GM21390 (cell line): ENCODE data around the gene VHLL.

Source experiments
- ATAC-seq: cut with Tn5 transposase; IDR thresholded peaks from one replicate; pipeline ENCODE4 v1.9.1; 2021; ENCODE audit not compliant: unreplicated experiment

Gene VHLL

GRCh38 chr1:156258859-156259258, 40.2 kb downstream of the VHLL start:
- ATAC-seq = no peak

GRCh38 chr1:156257711-156258110, 41.4 kb downstream of the VHLL start:
- ATAC-seq = no peak

DNA sequence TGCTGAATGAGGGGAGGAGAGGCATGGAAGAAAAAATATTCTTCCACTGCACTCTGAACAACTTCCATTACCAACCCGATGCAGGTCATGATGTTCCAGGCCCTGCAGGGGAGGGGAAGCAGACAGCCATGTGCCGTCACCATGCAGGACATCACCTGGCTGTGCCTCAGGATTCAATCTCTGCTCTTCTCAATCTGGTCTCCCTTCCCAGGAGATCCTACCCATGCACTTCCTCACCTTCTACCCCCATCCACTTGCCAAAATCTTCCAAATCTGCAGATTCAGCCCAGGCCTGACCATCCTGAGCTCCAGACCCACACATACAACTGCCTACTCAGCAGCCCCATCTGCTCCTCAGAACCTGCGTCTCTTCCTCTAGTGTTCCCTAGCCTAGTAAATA, 45.5 kb downstream of the VHLL start:
- ATAC-seq = no peak

DNA sequence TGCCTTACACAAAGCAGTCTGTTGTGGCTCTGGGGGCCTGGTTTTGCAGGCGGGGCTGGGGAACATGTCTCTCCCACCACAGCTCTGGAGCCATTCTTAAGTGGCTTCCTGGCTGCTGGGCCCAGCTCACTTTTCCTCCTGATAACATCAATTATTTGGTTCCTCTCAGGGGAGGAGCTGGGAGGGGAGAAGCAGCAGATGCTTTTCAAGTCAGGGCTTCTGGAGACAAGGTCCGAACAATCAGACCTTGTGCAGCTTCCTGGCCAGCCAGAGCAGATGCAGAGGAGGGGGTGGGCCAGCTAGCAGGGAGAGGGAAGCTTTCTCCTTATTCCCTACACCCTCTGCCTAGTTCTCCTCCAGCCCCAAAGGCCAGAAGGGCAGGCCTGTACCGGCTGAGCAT, 47.6 kb downstream of the VHLL start:
- no peak for ATAC-seq

- no peak for ATAC-seq
Observed at GRCh38 chr1:156249593-156249992, 49.5 kb downstream of the VHLL start.
